HCT116 (cell line): Measurements from ENCODE around the gene TMC3. TPM values are rescaled to one million over a fixed set of nuclear protein-coding genes. Genes with fewer than 3 reads are reported as not detected.

ENCODE experiments used
- ATAC-seq: fragments of 200-7000 bp; cut with Tn5 transposase; 2 replicates; pipeline ENCODE4 v1.9.1; 2020; ENCODE audit warnings: mild to moderate bottlenecking, moderate library complexity
- BruUV-seq: library from RNA; stranded (reverse); fragments of 400-500 nt; replicated peaks from 2 replicates; lab custom pipeline; 2021; lab: Mats Ljungman, UMichigan
- CTCF ChIA-PET: fragments of 300-600 bp; sonication (Branson Sonifier 250); formaldehyde crosslinking; loops from one replicate; lab custom pipeline; 2021; ENCODE audit warnings: antibody characterized with exemption; lab: Charles Lee
- POLR2A ChIA-PET: fragments of 300-600, 350-600 bp; sonication (Branson Sonifier 250); formaldehyde crosslinking; loops from one replicate; lab custom pipeline; 2021; ENCODE audit warnings: antibody characterized with exemption; lab: Charles Lee
- RAD21 ChIA-PET, 2 experiments: fragments of 300-600 bp; sonication (Branson Sonifier 250); formaldehyde crosslinking; loops; one replicate each; lab custom pipeline; 2023; ENCODE audit warnings: low total read pairs in 2 of 2; ENCODE audit not compliant: uncharacterized antibody in 2 of 2, unreplicated experiment in 2 of 2, low non-redundant PET in 1 of 2; lab: Charles Lee
- DNase-seq: peaks from one replicate; pipeline ENCODE4 v3.0.0-alpha.2; 2010; ENCODE audit warnings: low read depth, low spot score
- H2AFZ ChIP-seq: fragments of 200-600 bp; shearing (Covaris generic), sonication (generic); 2 replicates; pipeline ENCODE4 v1.6.1; 2017; ENCODE audit warnings: low read depth, mixed run types, mixed read lengths, antibody characterized with exemption, low read length; ENCODE audit not compliant: poor library complexity, severe bottlenecking
- H3K27ac ChIP-seq: 2 replicates; pipeline ENCODE4 v1.5.1; 2012; ENCODE audit warnings: low read depth, low read length
- H3K27me3 ChIP-seq: fragments of 200-600 bp; sonication (generic); 2 replicates; pipeline ENCODE4 v1.6.1; 2016; ENCODE audit warnings: mixed run types, low read length, mixed read lengths; ENCODE audit not compliant: insufficient read depth
- H3K36me3 ChIP-seq, 2 experiments: fragments of 200-500 bp in 1 of 2; fragments of 200-600 bp in 1 of 2; sonication (Bioruptor generic) in 1 of 2; sonication (generic) in 1 of 2; 2 replicates each; pipeline versions ENCODE4 v1.5.1 to v1.6.1; 2014 to 2016; ENCODE audit warnings: low read length in 2 of 2, inconsistent platforms in 1 of 2, mixed read lengths in 1 of 2, mixed run types in 1 of 2; ENCODE audit not compliant: insufficient read depth in 2 of 2, control insufficient read depth in 1 of 2
- H3K4me1 ChIP-seq, 2 experiments: fragments of 200-600 bp in 1 of 2; sonication (generic) in 1 of 2; 2 replicates each; pipeline versions ENCODE4 v1.5.1 to v1.6.1; 2012 to 2017; ENCODE audit warnings: low read length in 2 of 2, inconsistent platforms in 1 of 2, mild to moderate bottlenecking in 1 of 2, mixed read lengths in 1 of 2, mixed run types in 1 of 2, moderate library complexity in 1 of 2; ENCODE audit not compliant: insufficient read depth in 2 of 2, control insufficient read depth in 1 of 2
- H3K4me2 ChIP-seq: fragments of 200-600 bp; sonication (generic); 2 replicates; pipeline ENCODE4 v1.6.1; 2017; ENCODE audit warnings: mixed run types, low read length, mixed read lengths
- H3K4me3 ChIP-seq, 2 experiments: fragments of 200-600 bp in 1 of 2; sonication (generic) in 1 of 2; replicated peaks in 1 of 2; 2 replicates each; pipeline ENCODE4 v1.5.1; 2011 to 2016; ENCODE audit warnings: low read length in 2 of 2, control low read depth in 1 of 2, low read depth in 1 of 2, mild to moderate bottlenecking in 1 of 2, mixed read lengths in 1 of 2, mixed run types in 1 of 2
- H3K79me2 ChIP-seq: fragments of 200-600 bp; sonication (generic); 2 replicates; pipeline ENCODE4 v1.6.1; 2017; ENCODE audit warnings: mild to moderate bottlenecking, mixed run types, low read length, moderate library complexity, mixed read lengths; ENCODE audit not compliant: insufficient read depth
- H3K9ac ChIP-seq: fragments of 200-600 bp; sonication (generic); 2 replicates; pipeline ENCODE4 v1.6.1; 2016; ENCODE audit warnings: low read length, mixed read lengths
- H3K9me2 ChIP-seq: fragments of 200-600 bp; sonication (generic), shearing (Covaris generic); 2 replicates; pipeline ENCODE4 v1.6.1; 2017; ENCODE audit warnings: mixed run types, mild to moderate bottlenecking, moderate library complexity; ENCODE audit not compliant: insufficient read depth
- H3K9me3 ChIP-seq, 2 experiments: fragments of 200-500 bp in 1 of 2; fragments of 200-600 bp in 1 of 2; sonication (Bioruptor generic) in 1 of 2; sonication (generic) in 1 of 2; 2 replicates each; pipeline ENCODE4 v1.6.1; 2014 to 2017; ENCODE audit warnings: low read length in 2 of 2, mixed read lengths in 2 of 2, inconsistent platforms in 1 of 2, low read depth in 1 of 2, mild to moderate bottlenecking in 1 of 2, mixed run types in 1 of 2, moderate library complexity in 1 of 2; ENCODE audit not compliant: control insufficient read depth in 1 of 2, insufficient read depth in 1 of 2
- H4K20me1 ChIP-seq: fragments of 200-600 bp; sonication (generic), shearing (Covaris generic); 2 replicates; pipeline ENCODE4 v1.6.1; 2017; ENCODE audit warnings: mixed run types, mild to moderate bottlenecking, moderate library complexity; ENCODE audit not compliant: insufficient read depth
- ATF3 ChIP-seq: IDR thresholded peaks from 2 replicates; pipeline ENCODE4 v1.6.1; 2012
- CBX3 ChIP-seq: IDR thresholded peaks from 2 replicates; pipeline ENCODE4 v1.6.1; 2012; ENCODE audit warnings: low read depth
- ELF1 ChIP-seq: IDR thresholded peaks from 2 replicates; pipeline ENCODE4 v1.6.1; 2012; ENCODE audit warnings: low read depth, borderline replicate concordance
- EZH2 ChIP-seq: fragments of 200-600 bp; sonication (generic); IDR thresholded peaks from 2 replicates; pipeline ENCODE4 v1.6.1; 2017; ENCODE audit warnings: antibody characterized with exemption, mixed run types
- JUND ChIP-seq: IDR thresholded peaks from 2 replicates; pipeline ENCODE4 v1.6.1; 2012
- MAX ChIP-seq: IDR thresholded peaks from 2 replicates; pipeline ENCODE4 v1.6.1; 2012
- POLR2A ChIP-seq: IDR thresholded peaks from 2 replicates; pipeline ENCODE4 v1.7.0; 2011; ENCODE audit warnings: borderline replicate concordance; ENCODE audit not compliant: insufficient read depth, insufficient read length; ENCODE audit errors: extremely low read depth
- POLR2AphosphoS5 ChIP-seq: IDR thresholded peaks from 2 replicates; pipeline ENCODE4 v1.6.1; 2011; ENCODE audit warnings: mild to moderate bottlenecking, low read depth, low read length, moderate library complexity
- YY1 ChIP-seq: IDR thresholded peaks from 2 replicates; pipeline ENCODE4 v1.6.1; 2011; ENCODE audit warnings: low read length, low read depth, moderate library complexity, mild to moderate bottlenecking; ENCODE audit not compliant: insufficient replicate concordance; ENCODE audit errors: extremely low read depth
- ZBTB33 ChIP-seq: IDR thresholded peaks from 2 replicates; pipeline ENCODE4 v1.6.1; 2011; ENCODE audit warnings: mild to moderate bottlenecking, low read length, moderate library complexity; ENCODE audit not compliant: insufficient replicate concordance; ENCODE audit errors: extremely low read depth
- ZNF274 ChIP-seq: fragments of 200-500 bp; sonication (Bioruptor generic); IDR thresholded peaks from 2 replicates; pipeline ENCODE4 v1.6.1; 2014; ENCODE audit warnings: mild to moderate bottlenecking, low read depth, low read length, inconsistent platforms
- intact Hi-C: fragments of 100-400 bp; cut with micrococcal nuclease; formaldehyde crosslinking; loops from 2 replicates; pipeline ENCODE4 v1.10.0; 2022
- total RNA-seq: library from RNA; stranded (reverse); gene quantifications from one replicate; pipeline ENCODE4 v1.2.1, GENCODE V29; 2021; ENCODE audit not compliant: unreplicated experiment

TMC3 gene
- total RNA-seq, 1 experiment from 2014 or later = not detected

- H3K9ac ChIP-seq = no peak overlapping the region
- TF ChIP-seq JUND (no peak), YY1 (no peak), ZNF274 (no peak), ZBTB33 (no peak), EZH2 (no peak), ATF3 (no peak), POLR2AphosphoS5 (no peak)
- TF ChIP-seq, all 23 proteins: peak for 0
- RAD21 ChIA-PET = no interaction called here
- CTCF ChIA-PET = interaction anchor here (1.0 kb wide), 1 partner anchor 17 kb away, joined by 4 read pairs; no protein-coding TSS in a partner anchor
- H3K27ac ChIP-seq = no peak overlapping the region
- ATAC-seq (no peak), DNase-seq (no peak)
- no peaks in the 10 kb centered on the region for H3K79me2 ChIP-seq
- no peaks in the 10 kb centered on the region for H3K4me1 ChIP-seq
- H4K20me1 ChIP-seq = no peaks in the 10 kb centered on the region
- no peaks in the 10 kb centered on the region for H3K9me3 ChIP-seq
- no peaks in the 10 kb centered on the region for H3K27me3 ChIP-seq
- no TSS peak for BruUV-seq
- H3K4me2 ChIP-seq = no peak overlapping the region
- no peaks in the 10 kb centered on the region for H3K9me2 ChIP-seq
- intact Hi-C loops = loop anchor here (2.0 kb wide), 1 partner anchor 46 kb away; no protein-coding TSS in a partner anchor
- no peak overlapping the region for H3K4me3 ChIP-seq
- H3K36me3 ChIP-seq = no peaks in the 10 kb centered on the region
- POLR2A ChIA-PET = interaction anchor here (1.2 kb wide), 1 partner anchor 41 kb away, joined by 3 read pairs; the partner anchor contains the start of gene STARD5
- no peak overlapping the region for H2AFZ ChIP-seq
These were observed 91.1 kb downstream of the TMC3 start for GRCh38 chr15:81282911-81283310.

- Histone ChIP-seq H3K4me1 (no peaks in the 10 kb centered on the region), H3K4me3 (no peak overlapping the region), H3K27ac (no peak overlapping the region), H3K36me3 (no peaks in the 10 kb centered on the region), H3K9ac (no peak overlapping the region), H3K9me3 (no peaks in the 10 kb centered on the region), H4K20me1 (no peaks in the 10 kb centered on the region), H3K4me2 (no peak overlapping the region), H2AFZ (no peak overlapping the region), H3K79me2 (no peaks in the 10 kb centered on the region), H3K27me3 (no peaks in the 10 kb centered on the region), H3K9me2 (no peaks in the 10 kb centered on the region)
- ATAC-seq = no peak
- DNase-seq = no peak
- POLR2A ChIA-PET = interaction anchor here (1.2 kb wide), 1 partner anchor 41 kb away, joined by 3 read pairs; the partner anchor contains the start of gene STARD5
- RAD21 ChIA-PET = no interaction called here
- CTCF ChIA-PET = no interaction called here
- no TSS peak for BruUV-seq
- intact Hi-C loops = loop anchor here (2.0 kb wide), 1 partner anchor 46 kb away; no protein-coding TSS in a partner anchor
- TF ChIP-seq ZBTB33 (no peak), POLR2A (no peak), CBX3 (no peak), EZH2 (no peak), MAX (no peak), ELF1 (no peak), YY1 (no peak)
These were observed 91.5 kb downstream of the TMC3 start for GRCh38 chr15:81282606-81282895.
